Gastrocnemius medialis (tissue), 4 donors: ENCODE measurements around the gene WDR72. TPM values are rescaled to one million over a fixed set of nuclear protein-coding genes. Genes with fewer than 3 reads are reported as not detected.

Experiments used
- ATAC-seq, 2 donors: fragments of 150-250 bp; one replicate each; pipeline ENCODE4 v1.9.1; 2016
- DNase-seq, 2 donors: peaks; one replicate each; pipeline ENCODE4 v3.0.0-alpha.2; 2019
- H3K27ac ChIP-seq, 4 donors: fragments of 200-600 bp; sonication (generic); 1 replicate in 1 of 4; 2 replicates in 3 of 4; pipeline ENCODE4 v1.5.1; 2016 to 2018; ENCODE audit warnings: mild to moderate bottlenecking in 2 of 4, moderate library complexity in 1 of 4
- H3K27me3 ChIP-seq, 3 donors: fragments of 200-600 bp; sonication (generic) in 2 of 3; 1 replicate in 1 of 3; 2 replicates in 2 of 3; pipeline versions ENCODE4 v1.5.1 to v1.6.0; 2016 to 2019; ENCODE audit warnings: mild to moderate bottlenecking in 1 of 3, moderate library complexity in 1 of 3
- H3K36me3 ChIP-seq, 2 donors: fragments of 200-600 bp; sonication (generic) in 1 of 2; one replicate each; pipeline ENCODE4 v1.5.1; 2017 to 2018
- H3K4me1 ChIP-seq, 2 donors: fragments of 200-600 bp; sonication (generic) in 1 of 2; one replicate each; pipeline ENCODE4 v1.5.1; 2016 to 2017; ENCODE audit warnings: mild to moderate bottlenecking in 2 of 2
- H3K4me3 ChIP-seq, 4 donors: fragments of 200-600 bp; sonication (generic) in 3 of 4; 1 replicate in 1 of 4; 2 replicates in 3 of 4; pipeline ENCODE4 v1.5.1; 2016 to 2019; ENCODE audit warnings: mild to moderate bottlenecking in 2 of 4
- H3K9me3 ChIP-seq, 3 donors: fragments of 200-600 bp; sonication (generic) in 2 of 3; 1 replicate in 1 of 3; 2 replicates in 2 of 3; pipeline ENCODE4 v1.5.1; 2016 to 2019
- POLR2A ChIP-seq, 2 donors: fragments of 450-650 bp; IDR thresholded peaks; one replicate each; pipeline ENCODE4 v1.6.1; 2017; ENCODE audit warnings: antibody characterized with exemption in 2 of 2, mild to moderate bottlenecking in 2 of 2, moderate library complexity in 2 of 2
- in situ Hi-C, 4 donors: fragments of 200-750 bp; cut with MboI; loops; one replicate each; pipeline versions ENCODE4 v1.15.0 to v1.8.0; 2017; ENCODE audit warnings: low sequenced_read_pairs in 4 of 4
- intact Hi-C: fragments of 100-400 bp; cut with DNase I; formaldehyde crosslinking; loops from one replicate; pipeline ENCODE4 v1.15.1; 2023; ENCODE audit warnings: low total_unique reads
- total RNA-seq, 4 donors: library from RNA; depleted of rRNA; stranded (reverse); fragments of >200 nt; gene quantifications; one replicate each; pipeline versions ENCODE4 v1.1.0 to v1.2.3, GENCODE V29; 2016
- TF ChIP-seq, protein P1 (sequence below), 5 experiments: fragments of 450-650 bp in 3 of 5; fragments of 200-600 bp in 2 of 5; sonication (generic) in 2 of 5; IDR thresholded peaks in 4 of 5; conservative IDR thresholded peaks in 1 of 5; 1 replicate in 4 of 5; 2 replicates in 1 of 5; pipeline ENCODE4 v1.5.1; 2016 to 2019; ENCODE audit warnings: antibody characterized with exemption in 5 of 5, mild to moderate bottlenecking in 3 of 5, moderate library complexity in 3 of 5

WDR72 gene
- total RNA-seq, 4 donors from 2014 or later: 0.11 TPM; not detected in 3

DNA sequence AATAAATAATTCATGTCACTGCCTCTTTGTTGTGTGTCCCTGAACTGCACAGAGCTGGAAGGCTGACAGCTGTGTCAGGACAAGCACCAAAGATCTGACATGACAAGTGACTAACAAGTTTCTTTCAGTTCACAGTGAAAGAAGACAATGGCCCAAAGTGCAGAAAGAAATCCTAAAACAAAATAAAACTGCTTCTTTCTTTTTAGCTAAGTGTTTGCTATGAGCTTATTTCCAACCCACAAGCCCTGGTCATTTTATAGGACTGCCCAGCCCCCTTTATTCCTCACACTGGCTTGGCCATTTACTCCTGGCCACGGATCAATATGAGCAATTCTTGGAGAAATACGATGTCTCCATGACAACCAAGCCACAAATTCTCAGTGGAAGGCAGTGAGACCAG, 238.5 kb downstream of the WDR72 start:
- in situ Hi-C loops (no loop called here), intact Hi-C loops (no loop called here)
- DNase-seq (no peak), ATAC-seq (no peak)
- Histone ChIP-seq H3K4me1 (peaks cover 0 to 11% of the 10 kb centered on the region in 2 donors), H3K27ac (no peak overlapping the region), H3K4me3 (no peak overlapping the region), H3K9me3 (no peaks in the 10 kb centered on the region), H3K36me3 (no peaks in the 10 kb centered on the region), H3K27me3 (no peaks in the 10 kb centered on the region)
- TF ChIP-seq, protein P1, sequence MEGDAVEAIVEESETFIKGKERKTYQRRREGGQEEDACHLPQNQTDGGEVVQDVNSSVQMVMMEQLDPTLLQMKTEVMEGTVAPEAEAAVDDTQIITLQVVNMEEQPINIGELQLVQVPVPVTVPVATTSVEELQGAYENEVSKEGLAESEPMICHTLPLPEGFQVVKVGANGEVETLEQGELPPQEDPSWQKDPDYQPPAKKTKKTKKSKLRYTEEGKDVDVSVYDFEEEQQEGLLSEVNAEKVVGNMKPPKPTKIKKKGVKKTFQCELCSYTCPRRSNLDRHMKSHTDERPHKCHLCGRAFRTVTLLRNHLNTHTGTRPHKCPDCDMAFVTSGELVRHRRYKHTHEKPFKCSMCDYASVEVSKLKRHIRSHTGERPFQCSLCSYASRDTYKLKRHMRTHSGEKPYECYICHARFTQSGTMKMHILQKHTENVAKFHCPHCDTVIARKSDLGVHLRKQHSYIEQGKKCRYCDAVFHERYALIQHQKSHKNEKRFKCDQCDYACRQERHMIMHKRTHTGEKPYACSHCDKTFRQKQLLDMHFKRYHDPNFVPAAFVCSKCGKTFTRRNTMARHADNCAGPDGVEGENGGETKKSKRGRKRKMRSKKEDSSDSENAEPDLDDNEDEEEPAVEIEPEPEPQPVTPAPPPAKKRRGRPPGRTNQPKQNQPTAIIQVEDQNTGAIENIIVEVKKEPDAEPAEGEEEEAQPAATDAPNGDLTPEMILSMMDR (IDR thresholded peaks at IDR 0.05 in 4 of 5, conservative IDR thresholded peaks at IDR 0.05 in 1 of 5): no peak
- no peak for TF ChIP-seq POLR2A (IDR thresholded peaks at IDR 0.05)

- H3K9me3 ChIP-seq: no peaks in the 10 kb centered on the region
- no peak for DNase-seq
- H3K4me1 ChIP-seq: no peaks in the 10 kb centered on the region
- no peak overlapping the region for H3K4me3 ChIP-seq
- TF ChIP-seq, protein P1 (IDR thresholded peaks at IDR 0.05 in 4 of 5, conservative IDR thresholded peaks at IDR 0.05 in 1 of 5): no peak
- TF ChIP-seq POLR2A (IDR thresholded peaks at IDR 0.05): no peak
- H3K36me3 ChIP-seq: no peaks in the 10 kb centered on the region
- intact Hi-C loops (no loop called here), in situ Hi-C loops (no loop called here)
- no peak for ATAC-seq
- no peaks in the 10 kb centered on the region for H3K27me3 ChIP-seq
- H3K27ac ChIP-seq: no peak overlapping the region
These were observed 246.0 kb downstream of the WDR72 start for GRCh38 chr15:53513431-53513830.

DNA sequence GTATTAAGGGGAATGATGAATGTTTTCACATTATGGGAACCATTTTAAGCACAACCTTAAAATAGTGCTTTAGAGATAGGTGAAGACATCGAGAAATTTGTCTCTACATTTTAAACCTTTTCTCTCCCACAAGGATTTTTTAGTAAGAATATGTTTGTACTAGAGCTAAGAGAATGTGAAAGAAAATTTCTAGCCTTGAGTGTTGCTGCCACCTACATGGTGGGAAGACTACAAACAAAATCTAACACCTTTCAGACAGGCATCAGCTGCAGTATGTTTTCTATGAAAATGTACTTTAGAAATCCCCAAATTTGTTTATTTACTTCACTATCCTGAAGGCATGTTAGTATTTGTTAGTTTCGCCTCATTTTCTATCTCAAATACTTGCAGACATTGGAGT, 247.4 kb downstream of the WDR72 start:
- Histone ChIP-seq H3K4me1 (no peaks in the 10 kb centered on the region), H3K36me3 (no peaks in the 10 kb centered on the region), H3K27ac (no peak overlapping the region), H3K27me3 (no peaks in the 10 kb centered on the region), H3K9me3 (no peaks in the 10 kb centered on the region), H3K4me3 (no peak overlapping the region)
- intact Hi-C loops (no loop called here), in situ Hi-C loops (no loop called here)
- DNase-seq (no peak), ATAC-seq (no peak)
- TF ChIP-seq, protein P1 (IDR thresholded peaks at IDR 0.05 in 4 of 5, conservative IDR thresholded peaks at IDR 0.05 in 1 of 5): no peak
- no peak for TF ChIP-seq POLR2A (IDR thresholded peaks at IDR 0.05)

DNA sequence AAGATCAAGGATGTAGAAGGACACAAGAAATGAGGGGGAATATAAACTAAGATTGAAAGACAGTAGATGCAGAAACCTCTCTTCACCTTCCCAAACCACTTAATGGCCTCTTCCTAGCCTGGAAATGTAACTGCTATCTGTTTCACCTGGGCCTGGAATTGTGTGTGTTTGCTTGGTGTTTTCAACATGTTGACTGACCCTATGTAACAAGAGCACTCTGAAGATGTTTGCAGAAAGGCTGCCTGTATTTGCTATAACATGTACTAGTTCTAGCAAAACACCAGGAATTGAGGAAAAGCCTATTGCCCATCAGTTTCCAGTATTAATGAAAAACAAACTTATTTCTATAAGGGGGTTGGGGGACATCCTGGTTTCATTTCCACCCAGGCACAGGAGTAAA, 248.3 kb downstream of the WDR72 start:
- no peak overlapping the region for H3K4me3 ChIP-seq
- ATAC-seq (no peak), DNase-seq (no peak)
- H3K4me1 ChIP-seq: no peaks in the 10 kb centered on the region
- no peaks in the 10 kb centered on the region for H3K27me3 ChIP-seq
- H3K9me3 ChIP-seq: no peaks in the 10 kb centered on the region
- intact Hi-C loops: no loop called here
- H3K27ac ChIP-seq: no peak overlapping the region
- TF ChIP-seq, protein P1 (IDR thresholded peaks at IDR 0.05 in 4 of 5, conservative IDR thresholded peaks at IDR 0.05 in 1 of 5): no peak
- TF ChIP-seq POLR2A (IDR thresholded peaks at IDR 0.05): no peak
- no peaks in the 10 kb centered on the region for H3K36me3 ChIP-seq
- in situ Hi-C loops: no loop called here

DNA sequence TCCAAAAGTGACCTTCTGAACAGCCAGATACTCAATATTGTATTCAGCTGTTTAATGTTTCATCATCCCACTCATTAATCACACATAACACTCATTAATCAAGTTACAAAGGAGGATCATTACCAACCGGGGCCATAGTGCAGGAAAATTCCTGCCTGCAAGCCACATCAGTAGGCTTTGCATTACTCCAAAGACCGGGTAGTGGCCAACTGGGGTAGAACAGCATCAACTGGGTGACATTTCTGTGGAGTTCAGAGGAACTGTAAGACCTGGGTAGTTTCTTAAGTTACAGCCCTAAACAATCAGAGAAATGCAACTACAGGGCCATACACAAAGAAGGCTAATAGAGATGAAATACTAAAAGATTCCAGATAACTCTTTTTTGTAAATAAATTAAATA, 253.1 kb downstream of the WDR72 start:
- in situ Hi-C loops (no loop called here), intact Hi-C loops (no loop called here)
- no peak for DNase-seq
- ATAC-seq: no peak
- Histone ChIP-seq H3K4me3 (no peak overlapping the region), H3K36me3 (no peaks in the 10 kb centered on the region), H3K9me3 (no peaks in the 10 kb centered on the region), H3K27ac (no peak overlapping the region), H3K27me3 (no peaks in the 10 kb centered on the region), H3K4me1 (no peaks in the 10 kb centered on the region)
- TF ChIP-seq, protein P1 (IDR thresholded peaks at IDR 0.05 in 4 of 5, conservative IDR thresholded peaks at IDR 0.05 in 1 of 5): no peak
- TF ChIP-seq POLR2A (IDR thresholded peaks at IDR 0.05): no peak
